GM21529 (cell line): Measurements from ENCODE around the gene SEMA6A.
A peak's percentile ranks its signal among the peaks of the same experiment; 100 is the strongest.

Source experiments
- ATAC-seq: cut with Tn5 transposase; IDR thresholded peaks from one replicate; pipeline ENCODE4 v1.9.1; 2021; ENCODE audit not compliant: unreplicated experiment

SEMA6A gene

GRCh38 chr5:116576053-116576713 lies 1.6 kb upstream of the SEMA6A start:
- ATAC-seq, result peak; percentile 37

GRCh38 chr5:116575326-116576052 lies 866 bp upstream of the SEMA6A start:
- no peak for ATAC-seq

- ATAC-seq, result no peak
Observed at GRCh38 chr5:116573702-116574366, 789 bp downstream of the SEMA6A start.

GRCh38 chr5:116573279-116573701 lies 1.3 kb downstream of the SEMA6A start:
- no peak for ATAC-seq

- no peak for ATAC-seq
Observed at GRCh38 chr5:116572350-116573278, 2.0 kb downstream of the SEMA6A start.

GRCh38 chr5:116571568-116572349 lies 2.9 kb downstream of the SEMA6A start:
- no peak for ATAC-seq

GRCh38 chr5:116569999-116570398 lies 4.6 kb downstream of the SEMA6A start:
- no peak for ATAC-seq

GRCh38 chr5:116567106-116567505 lies 7.5 kb downstream of the SEMA6A start:
- ATAC-seq, result no peak

GRCh38 chr5:116566251-116566650 lies 8.4 kb downstream of the SEMA6A start:
- peak; percentile 60 for ATAC-seq

- no peak for ATAC-seq
Observed at GRCh38 chr5:116564756-116565490, 9.7 kb downstream of the SEMA6A start.

GRCh38 chr5:116564312-116564711 lies 10.3 kb downstream of the SEMA6A start:
- ATAC-seq, result no peak

GRCh38 chr5:116563736-116564308 lies 10.8 kb downstream of the SEMA6A start:
- no peak for ATAC-seq

- ATAC-seq, result no peak
Observed at GRCh38 chr5:116562669-116563068, 12.0 kb downstream of the SEMA6A start.

GRCh38 chr5:116561658-116562057 lies 13.0 kb downstream of the SEMA6A start:
- no peak for ATAC-seq

GRCh38 chr5:116559673-116560164 lies 14.9 kb downstream of the SEMA6A start:
- ATAC-seq, result no peak

- no peak for ATAC-seq
Observed at GRCh38 chr5:116559239-116559638, 15.4 kb downstream of the SEMA6A start.

- ATAC-seq, result no peak
Observed at GRCh38 chr5:116557669-116558271, 16.9 kb downstream of the SEMA6A start.

GRCh38 chr5:116554764-116555163 lies 19.9 kb downstream of the SEMA6A start:
- ATAC-seq, result no peak

GRCh38 chr5:116553366-116553765 lies 21.3 kb downstream of the SEMA6A start:
- no peak for ATAC-seq
